ENCODE measurements around the gene F12. TPM values are rescaled to one million over a fixed set of nuclear protein-coding genes. Genes with fewer than 3 reads are reported as not detected.
"Not testable (repeated sequence)": the region's sequence is repeated elsewhere in the genome, so short reads cannot be mapped to it uniquely, and the experiment has no call there.

F12 gene
- total RNA-seq, 1 donor from 2014 or later = not detected

GRCh38 chr5:177361418-177362291 is 47.7 kb downstream of the F12 start:
- no peak overlapping the region for H2AFZ ChIP-seq (replicated peaks)
- peaks cover 24% of the 10 kb centered on the region for H3F3A ChIP-seq (ENCODE audit: low read depth)
- no peaks in the 10 kb centered on the region for H3K36me3 ChIP-seq
- Mint-ChIP-seq H3K27ac (no peak overlapping the region), H3K36me3 (no peaks in the 10 kb centered on the region), H3K9me3 (no peaks in the 10 kb centered on the region), H3K27me3 (ENCODE audit: insufficient read depth, low read depth) (peaks cover 21% of the 10 kb centered on the region), H3K4me3 (peak overlapping the region; percentile 72), H3K4me1 (peaks cover 59% of the 10 kb centered on the region)
- no peaks in the 10 kb centered on the region for H4K20me1 ChIP-seq (ENCODE audit: low read depth)
- no peaks in the 10 kb centered on the region for H3K79me2 ChIP-seq (ENCODE audit: low read depth)
- no peak overlapping the region for H3K4me3 ChIP-seq
- DNase-seq (ENCODE audit: low spot score) = no peak
- TF ChIP-seq, protein P1, sequence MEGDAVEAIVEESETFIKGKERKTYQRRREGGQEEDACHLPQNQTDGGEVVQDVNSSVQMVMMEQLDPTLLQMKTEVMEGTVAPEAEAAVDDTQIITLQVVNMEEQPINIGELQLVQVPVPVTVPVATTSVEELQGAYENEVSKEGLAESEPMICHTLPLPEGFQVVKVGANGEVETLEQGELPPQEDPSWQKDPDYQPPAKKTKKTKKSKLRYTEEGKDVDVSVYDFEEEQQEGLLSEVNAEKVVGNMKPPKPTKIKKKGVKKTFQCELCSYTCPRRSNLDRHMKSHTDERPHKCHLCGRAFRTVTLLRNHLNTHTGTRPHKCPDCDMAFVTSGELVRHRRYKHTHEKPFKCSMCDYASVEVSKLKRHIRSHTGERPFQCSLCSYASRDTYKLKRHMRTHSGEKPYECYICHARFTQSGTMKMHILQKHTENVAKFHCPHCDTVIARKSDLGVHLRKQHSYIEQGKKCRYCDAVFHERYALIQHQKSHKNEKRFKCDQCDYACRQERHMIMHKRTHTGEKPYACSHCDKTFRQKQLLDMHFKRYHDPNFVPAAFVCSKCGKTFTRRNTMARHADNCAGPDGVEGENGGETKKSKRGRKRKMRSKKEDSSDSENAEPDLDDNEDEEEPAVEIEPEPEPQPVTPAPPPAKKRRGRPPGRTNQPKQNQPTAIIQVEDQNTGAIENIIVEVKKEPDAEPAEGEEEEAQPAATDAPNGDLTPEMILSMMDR (IDR thresholded peaks at IDR 0.05) = no peak
- TF ChIP-seq EZH2phosphoT487 (IDR thresholded peaks at IDR 0.05) = no peak
- no peak for TF ChIP-seq EZH2 (IDR thresholded peaks at IDR 0.05)
- no peak overlapping the region for H3K9ac ChIP-seq
- H3K27ac ChIP-seq = no peak overlapping the region
- no peaks in the 10 kb centered on the region for H3K9me3 ChIP-seq (ENCODE audit: low read depth)
- H3K4me2 ChIP-seq = no peak overlapping the region
- peaks cover 27% of the 10 kb centered on the region for H3K27me3 ChIP-seq
- H3K4me1 ChIP-seq = peaks cover 19% of the 10 kb centered on the region

DNA sequence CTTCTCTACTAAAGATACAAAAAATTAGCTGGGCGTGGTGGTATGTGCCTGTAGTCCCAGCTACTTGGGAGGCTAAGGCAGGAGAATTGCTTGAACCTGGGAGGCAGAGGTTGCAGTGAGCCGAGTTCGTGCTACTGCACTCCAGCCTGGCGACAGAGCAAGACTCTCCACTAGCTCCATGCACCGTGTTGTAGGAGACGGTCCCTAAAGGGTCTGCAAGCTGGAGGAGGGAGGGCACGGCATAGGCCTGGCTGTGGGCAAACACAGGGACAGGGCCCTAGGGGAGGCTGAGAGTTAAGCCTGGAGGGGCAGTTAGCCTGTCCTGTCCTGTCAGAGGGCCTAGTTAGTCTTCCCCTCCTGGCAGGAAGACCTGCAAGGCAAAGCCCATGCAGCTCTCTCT is 48.6 kb downstream of the F12 start:
- DNase-seq (ENCODE audit: low spot score); H3K4me3 ChIP-seq; H3K36me3 ChIP-seq; H3K4me1 ChIP-seq; H2AFZ ChIP-seq (replicated peaks); H4K20me1 ChIP-seq (ENCODE audit: low read depth); H3K27ac ChIP-seq; H3K4me3 Mint-ChIP-seq; H3K79me2 ChIP-seq (ENCODE audit: low read depth); H3K9me3 Mint-ChIP-seq; H3K27ac Mint-ChIP-seq; H3K4me2 ChIP-seq; H3K9me3 ChIP-seq (ENCODE audit: low read depth); H3K36me3 Mint-ChIP-seq; H3K9ac ChIP-seq: not testable (repeated sequence)
- H3F3A ChIP-seq (ENCODE audit: low read depth) = peaks cover 15% of the 10 kb centered on the region
- H3K27me3 ChIP-seq = peaks cover 27% of the 10 kb centered on the region
- peaks cover 25% of the 10 kb centered on the region for H3K27me3 Mint-ChIP-seq (ENCODE audit: insufficient read depth, low read depth)
- peaks cover 52% of the 10 kb centered on the region for H3K4me1 Mint-ChIP-seq

- Histone ChIP-seq H2AFZ (replicated peaks) (no peak overlapping the region), H3K79me2 (ENCODE audit: low read depth) (no peaks in the 10 kb centered on the region), H3K36me3 (no peaks in the 10 kb centered on the region), H3K4me2 (no peak overlapping the region), H3K9me3 (ENCODE audit: low read depth) (no peaks in the 10 kb centered on the region), H3K4me1 (peaks cover 6% of the 10 kb centered on the region), H4K20me1 (ENCODE audit: low read depth) (no peaks in the 10 kb centered on the region), H3K27ac (no peak overlapping the region), H3K9ac (no peak overlapping the region), H3K4me3 (no peak overlapping the region), H3F3A (ENCODE audit: low read depth) (peaks cover 10% of the 10 kb centered on the region), H3K27me3 (peaks cover 25% of the 10 kb centered on the region)
- DNase-seq (ENCODE audit: low spot score) = no peak
- H3K4me3 Mint-ChIP-seq = no peak overlapping the region
- no peaks in the 10 kb centered on the region for H3K9me3 Mint-ChIP-seq
- no peaks in the 10 kb centered on the region for H3K36me3 Mint-ChIP-seq
- H3K27me3 Mint-ChIP-seq (ENCODE audit: insufficient read depth, low read depth) = peaks cover 22% of the 10 kb centered on the region
- H3K27ac Mint-ChIP-seq = peak overlapping the region; percentile 67
- TF ChIP-seq EZH2 (IDR thresholded peaks at IDR 0.05) (no peak), EZH2phosphoT487 (IDR thresholded peaks at IDR 0.05) (no peak)
- TF ChIP-seq, protein P1 (IDR thresholded peaks at IDR 0.05) = no peak
- peaks cover 47% of the 10 kb centered on the region for H3K4me1 Mint-ChIP-seq
Measured at GRCh38 chr5:177359860-177360259, 49.5 kb downstream of the F12 start.

DNA sequence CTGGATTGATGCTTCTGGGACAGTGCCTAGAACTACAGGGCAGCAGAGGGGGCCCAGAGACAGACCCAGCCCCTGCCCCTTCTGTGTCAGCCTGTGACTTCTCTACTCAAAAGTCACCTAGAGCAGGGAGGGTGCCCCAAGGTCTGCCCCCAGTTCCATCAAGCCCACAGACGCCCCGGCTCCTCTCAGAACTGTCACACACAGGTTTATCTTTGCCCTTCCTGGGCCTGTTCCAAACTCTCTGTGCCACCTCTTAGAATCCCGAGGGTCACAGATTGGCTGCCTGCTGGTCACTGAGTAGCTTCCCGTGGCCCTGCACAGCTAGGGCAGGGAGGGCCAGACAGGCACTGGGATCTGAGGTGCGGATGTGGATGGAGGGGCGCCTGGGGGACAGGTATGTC is 49.9 kb downstream of the F12 start:
- Histone ChIP-seq H3K27ac (no peak overlapping the region), H3K4me2 (no peak overlapping the region), H4K20me1 (ENCODE audit: low read depth) (no peaks in the 10 kb centered on the region), H3K79me2 (ENCODE audit: low read depth) (no peaks in the 10 kb centered on the region), H3K36me3 (no peaks in the 10 kb centered on the region), H3K4me1 (peaks cover 6% of the 10 kb centered on the region), H3K9me3 (ENCODE audit: low read depth) (no peaks in the 10 kb centered on the region), H3F3A (ENCODE audit: low read depth) (peaks cover 10% of the 10 kb centered on the region), H3K9ac (no peak overlapping the region), H3K4me3 (no peak overlapping the region), H2AFZ (replicated peaks) (no peak overlapping the region), H3K27me3 (peaks cover 25% of the 10 kb centered on the region)
- TF ChIP-seq, protein P1 (IDR thresholded peaks at IDR 0.05) = no peak
- no peak for TF ChIP-seq EZH2 (IDR thresholded peaks at IDR 0.05)
- DNase-seq (ENCODE audit: low spot score) = no peak
- H3K27ac Mint-ChIP-seq = peak overlapping the region; percentile 78
- H3K9me3 Mint-ChIP-seq = peaks cover 2% of the 10 kb centered on the region
- no peak overlapping the region for H3K4me3 Mint-ChIP-seq
- no peaks in the 10 kb centered on the region for H3K36me3 Mint-ChIP-seq
- H3K4me1 Mint-ChIP-seq = peaks cover 46% of the 10 kb centered on the region
- H3K27me3 Mint-ChIP-seq (ENCODE audit: insufficient read depth, low read depth) = peaks cover 21% of the 10 kb centered on the region

Measured in neural progenitor cell (in vitro differentiated cells).